SK-N-SH (cell line): ENCODE data around the gene UBE2G2. TPM values are rescaled to one million over a fixed set of nuclear protein-coding genes. Genes with fewer than 3 reads are reported as not detected.

Experiments
- CTCF ChIA-PET: fragments of 300-600, 350-600 bp; formaldehyde crosslinking; extraction: SDS; loops from one replicate; lab custom pipeline; 2021; lab: Yijun Ruan, JAX
- POLR2A ChIA-PET: fragments of 350-600 bp; sonication (Branson Sonifier 250); formaldehyde crosslinking; extraction: SDS; loops from one replicate; lab custom pipeline; 2020; ENCODE audit warnings: antibody characterized with exemption, inconsistent platforms; lab: Yijun Ruan, JAX
- DNase-seq: peaks from one replicate; pipeline ENCODE4 v3.0.0; 2012
- H2AFZ ChIP-seq: fragments of 200-600 bp; sonication (generic); 2 replicates; pipeline ENCODE4 v1.8.1; 2016; ENCODE audit warnings: antibody characterized with exemption, mild to moderate bottlenecking, low read depth
- H3F3A ChIP-seq: fragments of 200-600 bp; sonication (generic); replicated peaks from 2 replicates; pipeline ENCODE3; 2016; ENCODE audit warnings: antibody characterized with exemption, mild to moderate bottlenecking; ENCODE audit not compliant: insufficient read depth
- H3K27ac ChIP-seq, 2 experiments: fragments of 200-500 bp in 1 of 2; fragments of 200-600 bp in 1 of 2; sonication (Bioruptor generic) in 1 of 2; sonication (generic), shearing (Covaris generic) in 1 of 2; 2 replicates each; pipeline versions ENCODE4 v1.5.1 to v1.6.1; 2014 to 2016; ENCODE audit warnings: low read depth in 2 of 2, inconsistent platforms in 1 of 2, low read length in 1 of 2, mild to moderate bottlenecking in 1 of 2, mixed read lengths in 1 of 2
- H3K27me3 ChIP-seq: fragments of 200-600 bp; sonication (generic), shearing (Covaris generic); 2 replicates; pipeline ENCODE4 v1.6.1; 2016; ENCODE audit warnings: mixed run types; ENCODE audit not compliant: insufficient read depth
- H3K36me3 ChIP-seq, 2 experiments: fragments of 200-500 bp in 1 of 2; fragments of 200-600 bp in 1 of 2; sonication (Bioruptor generic) in 1 of 2; sonication (generic) in 1 of 2; replicated peaks in 1 of 2; 2 replicates each; pipeline versions ENCODE3 to v1.5.1; 2014 to 2016; ENCODE audit warnings: low read length in 1 of 2, mild to moderate bottlenecking in 1 of 2; ENCODE audit not compliant: insufficient read depth in 2 of 2, control insufficient read depth in 1 of 2
- H3K4me1 ChIP-seq, 2 experiments: fragments of 200-500 bp in 1 of 2; fragments of 200-600 bp in 1 of 2; sonication (Bioruptor generic) in 1 of 2; sonication (generic), shearing (Covaris generic) in 1 of 2; 2 replicates each; pipeline versions ENCODE4 v1.5.1 to v1.6.1; 2014 to 2016; ENCODE audit warnings: low read depth in 1 of 2, low read length in 1 of 2, mixed run types in 1 of 2; ENCODE audit not compliant: insufficient read depth in 2 of 2, control insufficient read depth in 1 of 2
- H3K4me2 ChIP-seq: fragments of 200-600 bp; sonication (generic), shearing (Covaris generic); 2 replicates; pipeline ENCODE4 v1.6.1; 2017; ENCODE audit warnings: mixed run types
- H3K4me3 ChIP-seq, 2 experiments: fragments of 200-500 bp in 1 of 2; fragments of 200-600 bp in 1 of 2; sonication (Bioruptor generic) in 1 of 2; sonication (generic), shearing (Covaris generic) in 1 of 2; 2 replicates each; pipeline versions ENCODE4 v1.5.1 to v1.8.1; 2014 to 2016; ENCODE audit warnings: low read depth in 2 of 2, inconsistent platforms in 1 of 2, low read length in 1 of 2, mild to moderate bottlenecking in 1 of 2, mixed read lengths in 1 of 2, moderate library complexity in 1 of 2
- H3K79me2 ChIP-seq: fragments of 200-600 bp; sonication (generic); 2 replicates; pipeline ENCODE4 v1.8.1; 2017; ENCODE audit warnings: mild to moderate bottlenecking; ENCODE audit not compliant: insufficient read depth
- H3K9ac ChIP-seq: fragments of 200-600 bp; sonication (generic); 2 replicates; pipeline ENCODE4 v1.6.1; 2017; ENCODE audit warnings: mixed run types
- H3K9me2 ChIP-seq: fragments of 200-600 bp; sonication (generic); 2 replicates; pipeline ENCODE4 v1.6.1; 2017; ENCODE audit warnings: mixed run types
- H3K9me3 ChIP-seq: fragments of 200-600 bp; sonication (generic); 2 replicates; pipeline ENCODE4 v1.6.1; 2017; ENCODE audit warnings: mixed run types, mild to moderate bottlenecking, moderate library complexity
- H4K20me1 ChIP-seq: fragments of 200-600 bp; sonication (generic); 2 replicates; pipeline ENCODE4 v1.6.1; 2017; ENCODE audit warnings: mild to moderate bottlenecking, mixed run types; ENCODE audit not compliant: insufficient read depth
- EZH2phosphoT487 ChIP-seq: fragments of 200-600 bp; sonication (generic); IDR thresholded peaks from 2 replicates; pipeline ENCODE4 v1.6.1; 2017; ENCODE audit warnings: low read depth, mixed run types, mild to moderate bottlenecking, antibody characterized with exemption, moderate library complexity, borderline replicate concordance
- MEF2A ChIP-seq: IDR thresholded peaks from 2 replicates; pipeline ENCODE4 v1.4.0; 2012; ENCODE audit warnings: low read depth, borderline replicate concordance
- NFIC ChIP-seq: IDR thresholded peaks from 2 replicates; pipeline ENCODE4 v1.4.0; 2012; ENCODE audit warnings: borderline replicate concordance
- REST ChIP-seq: IDR thresholded peaks from 2 replicates; pipeline ENCODE4 v1.6.1; 2012; ENCODE audit warnings: mild to moderate bottlenecking, low read depth, low read length, moderate library complexity
- RFX5 ChIP-seq: IDR thresholded peaks from 2 replicates; pipeline ENCODE4 v1.6.1; 2012; ENCODE audit warnings: mild to moderate bottlenecking, improper control_type of control experiment, low read length
- TEAD4 ChIP-seq: IDR thresholded peaks from 2 replicates; pipeline ENCODE4 v1.4.0; 2012; ENCODE audit warnings: mild to moderate bottlenecking, borderline replicate concordance; ENCODE audit not compliant: insufficient read depth
- USF1 ChIP-seq: IDR thresholded peaks from 2 replicates; pipeline ENCODE4 v1.4.0; 2012; ENCODE audit warnings: low read depth, borderline replicate concordance
- USF2 ChIP-seq: fragments of 150-350 bp; IDR thresholded peaks from 2 replicates; pipeline ENCODE4 v1.6.1; 2017; ENCODE audit warnings: antibody characterized with exemption, low read length, low read depth, borderline replicate concordance
- ZBTB33 ChIP-seq: IDR thresholded peaks from 2 replicates; pipeline ENCODE4 v1.4.0; 2012; ENCODE audit warnings: low read depth, borderline replicate concordance
- WGBS: methylation state at CpG from one replicate; pipeline ENCODE4 v1.1.6; 2017; ENCODE audit warnings: low lambda C conversion rate; 5-methylcytosine and 5-hydroxymethylcytosine counted together
- polyA plus RNA-seq, 3 experiments: library from polyadenylated mRNA; depleted of rRNA; stranded (reverse); fragments of >200 nt; gene quantifications; 2 replicates each; pipeline ENCODE4 v1.2.3, GENCODE V29; 2012

Gene UBE2G2
- polyA plus RNA-seq, 1 of the 3 experiments (the other 2 are of a cell fraction) = 129 TPM

- H3K27me3 ChIP-seq = no peaks in the 10 kb centered on the region
- H4K20me1 ChIP-seq = no peaks in the 10 kb centered on the region
- peaks cover 0 to 30% of the 10 kb centered on the region in 2 experiments for H3K36me3 ChIP-seq
- no peak for TF ChIP-seq NFIC
- peaks cover 0 to 22% of the 10 kb centered on the region in 2 experiments; a peak in 1 of 4 replicates for H3K4me1 ChIP-seq
- no peaks in the 10 kb centered on the region for H3K9me2 ChIP-seq
- CTCF ChIA-PET = interaction anchor here (2.7 kb wide), 1 partner anchor 27 kb away, joined by 15 read pairs; no protein-coding TSS in a partner anchor
- no peaks in the 10 kb centered on the region for H3K9me3 ChIP-seq
- WGBS = 80% methylated on average over 5 of the region's 11 CpGs
- no peaks in the 10 kb centered on the region for H3K79me2 ChIP-seq
- DNase-seq = peak; percentile 37
- POLR2A ChIA-PET = no interaction called here
- H3K27ac ChIP-seq = no peak overlapping the region; a peak in 1 of 4 replicates
- no peak overlapping the region for H3K4me3 ChIP-seq
- H3K9ac ChIP-seq = no peak overlapping the region
- no peaks in the 10 kb centered on the region for H3F3A ChIP-seq
- H3K4me2 ChIP-seq = no peak overlapping the region
- no peak overlapping the region for H2AFZ ChIP-seq
These were observed 34.7 kb downstream of the UBE2G2 start for GRCh38 chr21:44766818-44767354.

GRCh38 chr21:44766014-44766817, 35.4 kb downstream of the UBE2G2 start:
- Histone ChIP-seq H3K4me1 (peaks cover 0 to 22% of the 10 kb centered on the region in 2 experiments; a peak in 1 of 4 replicates), H3K4me2 (no peak overlapping the region), H3K36me3 (peaks cover 0 to 23% of the 10 kb centered on the region in 2 experiments), H3K27me3 (no peaks in the 10 kb centered on the region), H4K20me1 (no peaks in the 10 kb centered on the region), H2AFZ (no peak overlapping the region), H3K9ac (no peak overlapping the region), H3F3A (no peaks in the 10 kb centered on the region), H3K9me3 (no peaks in the 10 kb centered on the region), H3K9me2 (no peaks in the 10 kb centered on the region), H3K27ac (peak overlapping the region in 1 of 2 experiments; percentile 25; a peak in 1 of 4 replicates), H3K79me2 (no peaks in the 10 kb centered on the region), H3K4me3 (no peak overlapping the region)
- DNase-seq = peak; percentile 40
- no peak for TF ChIP-seq MEF2A
- TF ChIP-seq RFX5 = no peak
- no peak for TF ChIP-seq NFIC
- no peak for TF ChIP-seq TEAD4
- no peak for TF ChIP-seq USF2
- no peak for TF ChIP-seq REST
- TF ChIP-seq EZH2phosphoT487 = no peak
- TF ChIP-seq USF1 = no peak
- TF ChIP-seq ZBTB33 = no peak
- CTCF ChIA-PET = interaction anchor here (1.2 to 2.7 kb wide), 2 partner anchors 27 kb away, joined by 6 to 15 read pairs; no protein-coding TSS in a partner anchor
- WGBS = 91% methylated on average over 22 of the region's 24 CpGs
- POLR2A ChIA-PET = no interaction called here
